Neural cell (in vitro differentiated cells): Measurements from ENCODE around the gene UHRF2.

Experiments
- EP300 ChIP-seq: fragments of 450-650 bp; conservative IDR thresholded peaks from 2 replicates; pipeline ENCODE4 v1.6.1; 2014; ENCODE audit warnings: antibody characterized with exemption, mild to moderate bottlenecking, moderate library complexity; ENCODE audit not compliant: poor library complexity, severe bottlenecking
- EZH2 ChIP-seq: fragments of 200-600, 300-800 bp; shearing (Covaris generic), sonication (generic); IDR thresholded peaks from 2 replicates; pipeline ENCODE4 v1.6.1; 2014; ENCODE audit warnings: antibody characterized with exemption, low read length, borderline replicate concordance, mild to moderate bottlenecking; ENCODE audit not compliant: insufficient read depth, poor library complexity, severe bottlenecking
- MXI1 ChIP-seq: fragments of 450-650 bp; conservative IDR thresholded peaks from 2 replicates; pipeline ENCODE4 v1.6.1; 2014; ENCODE audit warnings: antibody characterized with exemption, mild to moderate bottlenecking; ENCODE audit not compliant: poor library complexity, severe bottlenecking
- RAD21 ChIP-seq: fragments of 450-650 bp; conservative IDR thresholded peaks from 2 replicates; pipeline ENCODE4 v1.6.1; 2014; ENCODE audit warnings: antibody characterized with exemption, mild to moderate bottlenecking, moderate library complexity
- REST ChIP-seq: IDR thresholded peaks from 2 replicates; pipeline ENCODE4 v1.6.1; 2012; ENCODE audit warnings: borderline replicate concordance
- SMC3 ChIP-seq: fragments of 450-650 bp; conservative IDR thresholded peaks from 2 replicates; pipeline ENCODE4 v1.6.1; 2014; ENCODE audit warnings: antibody characterized with exemption, mild to moderate bottlenecking, moderate library complexity; ENCODE audit not compliant: poor library complexity
- TAF1 ChIP-seq: IDR thresholded peaks from 2 replicates; pipeline ENCODE4 v1.6.1; 2012; ENCODE audit warnings: low read depth
- TF ChIP-seq, protein P1 (sequence below): fragments of 450-650 bp; IDR thresholded peaks from 2 replicates; pipeline ENCODE4 v1.5.1; 2014; ENCODE audit warnings: antibody characterized with exemption, mild to moderate bottlenecking, moderate library complexity; ENCODE audit not compliant: poor library complexity, severe bottlenecking

DNA sequence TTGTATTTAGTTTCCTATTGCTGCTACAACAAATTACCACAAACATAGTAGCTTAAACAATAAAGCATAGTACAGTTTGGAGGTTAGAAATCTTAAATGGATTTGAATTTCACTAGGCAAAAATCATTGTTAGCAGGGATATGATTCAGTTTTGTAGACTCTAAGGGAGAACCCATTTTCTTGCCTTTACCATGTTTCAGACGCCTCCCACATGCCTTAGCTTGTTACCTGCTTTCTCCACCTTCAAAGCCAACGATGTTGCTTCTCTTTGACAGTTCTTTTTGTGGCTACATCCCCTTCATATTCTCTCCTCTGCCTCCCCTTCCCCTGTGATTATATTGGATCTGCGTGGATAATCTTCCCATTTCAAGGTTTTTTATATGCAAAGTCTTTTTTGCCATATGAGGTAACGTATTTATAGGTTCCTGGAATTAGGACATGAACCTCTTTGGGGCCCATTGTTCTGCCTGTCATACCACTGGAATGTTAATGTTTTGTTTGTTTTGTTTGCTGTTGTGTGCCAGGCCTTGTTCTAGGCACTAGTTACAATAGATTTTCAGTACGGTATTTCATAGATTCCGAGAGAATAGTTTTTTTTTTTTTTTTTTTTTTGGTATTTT lies 54.1 kb downstream of the UHRF2 start:
- TF ChIP-seq, protein P1, sequence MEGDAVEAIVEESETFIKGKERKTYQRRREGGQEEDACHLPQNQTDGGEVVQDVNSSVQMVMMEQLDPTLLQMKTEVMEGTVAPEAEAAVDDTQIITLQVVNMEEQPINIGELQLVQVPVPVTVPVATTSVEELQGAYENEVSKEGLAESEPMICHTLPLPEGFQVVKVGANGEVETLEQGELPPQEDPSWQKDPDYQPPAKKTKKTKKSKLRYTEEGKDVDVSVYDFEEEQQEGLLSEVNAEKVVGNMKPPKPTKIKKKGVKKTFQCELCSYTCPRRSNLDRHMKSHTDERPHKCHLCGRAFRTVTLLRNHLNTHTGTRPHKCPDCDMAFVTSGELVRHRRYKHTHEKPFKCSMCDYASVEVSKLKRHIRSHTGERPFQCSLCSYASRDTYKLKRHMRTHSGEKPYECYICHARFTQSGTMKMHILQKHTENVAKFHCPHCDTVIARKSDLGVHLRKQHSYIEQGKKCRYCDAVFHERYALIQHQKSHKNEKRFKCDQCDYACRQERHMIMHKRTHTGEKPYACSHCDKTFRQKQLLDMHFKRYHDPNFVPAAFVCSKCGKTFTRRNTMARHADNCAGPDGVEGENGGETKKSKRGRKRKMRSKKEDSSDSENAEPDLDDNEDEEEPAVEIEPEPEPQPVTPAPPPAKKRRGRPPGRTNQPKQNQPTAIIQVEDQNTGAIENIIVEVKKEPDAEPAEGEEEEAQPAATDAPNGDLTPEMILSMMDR: no peak
- TF ChIP-seq EZH2 (no peak), RAD21 (no peak), MXI1 (no peak), TAF1 (no peak), EP300 (no peak), SMC3 (no peak), REST (no peak)
